ENCODE data around the gene INO80. TPM values are rescaled to one million over a fixed set of nuclear protein-coding genes. Genes with fewer than 3 reads are reported as not detected.

INO80 gene
- total RNA-seq, 4 donors from 2014 or later: 17.5 to 111 (median 40.1) TPM

GRCh38 chr15:41020311-41020710 is 95.8 kb downstream of the INO80 start:
- peaks cover 0 to 11% (median 0%) of the 10 kb centered on the region in 4 donors for H3K4me1 ChIP-seq
- H3K27ac ChIP-seq: no peak overlapping the region
- no peak overlapping the region for H3K4me3 ChIP-seq
- H3K27me3 ChIP-seq: no peaks in the 10 kb centered on the region
- peaks cover 0 to 28% (median 0%) of the 10 kb centered on the region in 3 donors for H3K36me3 ChIP-seq
- TF ChIP-seq POLR2A (IDR thresholded peaks at IDR 0.05) (no peak), CTCF (IDR thresholded peaks at IDR 0.05) (no peak)
- DNase-seq: no peak
- no peaks in the 10 kb centered on the region for H3K9me3 ChIP-seq

GRCh38 chr15:41019174-41019573 is 96.9 kb downstream of the INO80 start:
- no peaks in the 10 kb centered on the region for H3K27me3 ChIP-seq
- H3K9me3 ChIP-seq: no peaks in the 10 kb centered on the region
- no peak overlapping the region for H3K4me3 ChIP-seq
- H3K4me1 ChIP-seq: peaks cover 0 to 7% (median 0%) of the 10 kb centered on the region in 4 donors
- no peak for TF ChIP-seq CTCF (IDR thresholded peaks at IDR 0.05)
- TF ChIP-seq POLR2A (IDR thresholded peaks at IDR 0.05): no peak
- H3K27ac ChIP-seq: no peak overlapping the region
- no peak for DNase-seq
- peaks cover 0 to 38% (median 0%) of the 10 kb centered on the region in 3 donors for H3K36me3 ChIP-seq

- Histone ChIP-seq H3K4me3 (no peak overlapping the region), H3K27me3 (no peaks in the 10 kb centered on the region), H3K27ac (no peak overlapping the region), H3K4me1 (peaks cover 0 to 7% (median 0%) of the 10 kb centered on the region in 4 donors), H3K36me3 (peaks cover 0 to 38% (median 0%) of the 10 kb centered on the region in 3 donors), H3K9me3 (no peaks in the 10 kb centered on the region)
- TF ChIP-seq POLR2A (IDR thresholded peaks at IDR 0.05) (no peak), CTCF (IDR thresholded peaks at IDR 0.05) (peak in 4 of 6 experiments; percentile 18 to 87 (median 72))
- peak in 1 of 3 donors; percentile 65 for DNase-seq
Observed at GRCh38 chr15:41018534-41018933, 97.5 kb downstream of the INO80 start.

- H3K36me3 ChIP-seq: peaks cover 0 to 38% (median 0%) of the 10 kb centered on the region in 3 donors
- TF ChIP-seq POLR2A (IDR thresholded peaks at IDR 0.05): no peak
- no peak for TF ChIP-seq CTCF (IDR thresholded peaks at IDR 0.05)
Observed at GRCh38 chr15:41017066-41017735, 98.9 kb downstream of the INO80 start.

GRCh38 chr15:41013691-41014414 is 102.2 kb downstream of the INO80 start:
- no peak overlapping the region for H3K27ac ChIP-seq
- peaks cover 0 to 14% (median 0%) of the 10 kb centered on the region in 4 donors for H3K4me1 ChIP-seq
- no peak for TF ChIP-seq POLR2A (IDR thresholded peaks at IDR 0.05)
- no peak for TF ChIP-seq CTCF (IDR thresholded peaks at IDR 0.05)
- no peak for DNase-seq
- H3K36me3 ChIP-seq: peaks cover 0 to 19% (median 0%) of the 10 kb centered on the region in 3 donors
- no peak overlapping the region for H3K4me3 ChIP-seq
- no peaks in the 10 kb centered on the region for H3K9me3 ChIP-seq
- no peaks in the 10 kb centered on the region for H3K27me3 ChIP-seq

More at GRCh38 chr15:41017066-41017735, 98.9 kb downstream of the INO80 start:
- no peak for DNase-seq
- Histone ChIP-seq H3K27me3 (no peaks in the 10 kb centered on the region), H3K27ac (peak overlapping the region in 1 of 4 donors; percentile 7), H3K4me1 (peaks cover 0 to 7% (median 0%) of the 10 kb centered on the region in 4 donors), H3K9me3 (no peaks in the 10 kb centered on the region), H3K4me3 (no peak overlapping the region)
